ENCODE results near the gene EIPR1. TPM values are rescaled to one million over a fixed set of nuclear protein-coding genes. Genes with fewer than 3 reads are reported as not detected.

The EIPR1 gene
- total RNA-seq, 1 experiment from 2014 or later, result 40.4 TPM

Other genes with a start within 250 kb of the EIPR1 start
- 69.1 and 92.5 TPM in 2 replicates for gene TRAPPC12, start 1.9 kb upstream of the EIPR1 start, total RNA-seq (2014; rRNA removed; shearing (Covaris generic); ENCODE audit: low replicate concordance)
- gene ADI1, start 141.7 kb upstream of the EIPR1 start, total RNA-seq (2014; rRNA removed; shearing (Covaris generic); ENCODE audit: low replicate concordance), result 68.6 and 74.0 TPM in 2 replicates
- gene RNASEH1, start 180.5 kb upstream of the EIPR1 start, total RNA-seq (2014; rRNA removed; shearing (Covaris generic); ENCODE audit: low replicate concordance), result 20.4 and 33.9 TPM in 2 replicates
- gene RPS7, start 197.4 kb upstream of the EIPR1 start, total RNA-seq (2014; rRNA removed; shearing (Covaris generic); ENCODE audit: low replicate concordance), result 3,591 and 3,631 TPM in 2 replicates
- gene COLEC11, start 217.3 kb upstream of the EIPR1 start, total RNA-seq (2014; rRNA removed; shearing (Covaris generic); ENCODE audit: low replicate concordance), result not detected in 2 replicates